ENCODE results near the gene JMJD1C.
"Not testable (repeated sequence)": the region's sequence is repeated elsewhere in the genome, so short reads cannot be mapped to it uniquely, and the experiment has no call there.

JMJD1C gene

DNA sequence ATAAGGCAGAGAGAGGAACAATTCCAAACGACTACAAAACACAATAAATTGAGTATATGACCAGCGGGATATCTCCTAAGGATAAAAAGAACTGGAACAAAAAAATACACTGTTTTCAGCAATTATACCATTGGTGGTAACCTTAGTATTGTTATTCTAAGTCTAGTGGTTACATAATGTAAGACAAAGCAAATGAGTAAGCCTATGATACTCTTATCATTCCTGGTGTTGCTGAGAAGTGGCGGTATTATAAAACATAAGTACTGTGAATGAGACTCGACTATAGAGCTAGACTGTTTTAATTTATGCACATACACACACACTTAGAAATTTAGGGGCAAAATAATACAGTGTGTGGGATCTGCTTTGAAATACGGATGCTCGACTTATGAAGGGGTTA lies 225.0 kb downstream of the JMJD1C start:
- Histone ChIP-seq H3K4me3 (no peak overlapping the region), H3K27ac (no peak overlapping the region)
- TF ChIP-seq, protein P1, sequence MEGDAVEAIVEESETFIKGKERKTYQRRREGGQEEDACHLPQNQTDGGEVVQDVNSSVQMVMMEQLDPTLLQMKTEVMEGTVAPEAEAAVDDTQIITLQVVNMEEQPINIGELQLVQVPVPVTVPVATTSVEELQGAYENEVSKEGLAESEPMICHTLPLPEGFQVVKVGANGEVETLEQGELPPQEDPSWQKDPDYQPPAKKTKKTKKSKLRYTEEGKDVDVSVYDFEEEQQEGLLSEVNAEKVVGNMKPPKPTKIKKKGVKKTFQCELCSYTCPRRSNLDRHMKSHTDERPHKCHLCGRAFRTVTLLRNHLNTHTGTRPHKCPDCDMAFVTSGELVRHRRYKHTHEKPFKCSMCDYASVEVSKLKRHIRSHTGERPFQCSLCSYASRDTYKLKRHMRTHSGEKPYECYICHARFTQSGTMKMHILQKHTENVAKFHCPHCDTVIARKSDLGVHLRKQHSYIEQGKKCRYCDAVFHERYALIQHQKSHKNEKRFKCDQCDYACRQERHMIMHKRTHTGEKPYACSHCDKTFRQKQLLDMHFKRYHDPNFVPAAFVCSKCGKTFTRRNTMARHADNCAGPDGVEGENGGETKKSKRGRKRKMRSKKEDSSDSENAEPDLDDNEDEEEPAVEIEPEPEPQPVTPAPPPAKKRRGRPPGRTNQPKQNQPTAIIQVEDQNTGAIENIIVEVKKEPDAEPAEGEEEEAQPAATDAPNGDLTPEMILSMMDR (IDR thresholded peaks at IDR 0.05): no peak
- DNase-seq (ENCODE audit: low spot score): no peak

DNA sequence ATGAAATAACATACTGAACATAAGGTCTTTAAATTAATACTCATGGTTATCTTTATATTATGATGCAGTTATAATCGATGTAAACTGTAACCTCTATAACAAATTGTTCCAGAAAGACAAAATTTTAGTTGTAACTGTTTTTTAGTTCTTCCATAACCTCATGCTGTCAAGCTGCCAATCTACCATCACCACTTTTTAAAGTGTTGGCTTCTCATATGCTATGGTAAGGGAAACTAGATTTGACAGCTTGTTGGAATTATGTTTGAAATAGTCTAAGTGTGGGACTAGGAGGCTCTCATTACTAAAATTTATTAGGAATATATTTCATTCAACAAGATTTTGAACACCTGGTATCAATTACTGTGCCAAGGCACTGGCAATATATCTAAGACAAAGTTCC lies 227.3 kb downstream of the JMJD1C start:
- H3K27ac ChIP-seq: no peak overlapping the region
- TF ChIP-seq, protein P1 (IDR thresholded peaks at IDR 0.05): no peak
- DNase-seq (ENCODE audit: low spot score): no peak
- H3K4me3 ChIP-seq: no peak overlapping the region

DNA sequence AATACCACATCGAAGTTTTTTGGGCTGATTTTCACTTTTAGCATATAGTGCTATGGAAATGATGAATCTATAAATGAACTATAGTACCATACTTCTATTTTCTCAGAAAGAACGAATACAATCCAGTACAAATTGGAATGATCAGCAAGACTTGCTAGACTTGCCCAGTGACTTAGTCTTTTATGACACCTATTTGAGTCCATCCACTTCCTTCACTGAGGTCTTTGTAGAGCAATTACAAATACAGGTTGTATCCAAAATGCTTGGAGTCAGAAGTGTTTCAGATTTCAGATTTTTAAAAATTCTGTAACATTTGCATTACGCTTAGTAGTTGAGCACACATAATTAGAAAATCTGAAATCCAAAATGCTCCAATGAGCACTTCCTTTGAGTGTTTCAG lies 228.4 kb downstream of the JMJD1C start:
- TF ChIP-seq, protein P1 (IDR thresholded peaks at IDR 0.05): no peak
- no peak overlapping the region for H3K27ac ChIP-seq
- no peak overlapping the region for H3K4me3 ChIP-seq
- DNase-seq (ENCODE audit: low spot score): no peak

DNA sequence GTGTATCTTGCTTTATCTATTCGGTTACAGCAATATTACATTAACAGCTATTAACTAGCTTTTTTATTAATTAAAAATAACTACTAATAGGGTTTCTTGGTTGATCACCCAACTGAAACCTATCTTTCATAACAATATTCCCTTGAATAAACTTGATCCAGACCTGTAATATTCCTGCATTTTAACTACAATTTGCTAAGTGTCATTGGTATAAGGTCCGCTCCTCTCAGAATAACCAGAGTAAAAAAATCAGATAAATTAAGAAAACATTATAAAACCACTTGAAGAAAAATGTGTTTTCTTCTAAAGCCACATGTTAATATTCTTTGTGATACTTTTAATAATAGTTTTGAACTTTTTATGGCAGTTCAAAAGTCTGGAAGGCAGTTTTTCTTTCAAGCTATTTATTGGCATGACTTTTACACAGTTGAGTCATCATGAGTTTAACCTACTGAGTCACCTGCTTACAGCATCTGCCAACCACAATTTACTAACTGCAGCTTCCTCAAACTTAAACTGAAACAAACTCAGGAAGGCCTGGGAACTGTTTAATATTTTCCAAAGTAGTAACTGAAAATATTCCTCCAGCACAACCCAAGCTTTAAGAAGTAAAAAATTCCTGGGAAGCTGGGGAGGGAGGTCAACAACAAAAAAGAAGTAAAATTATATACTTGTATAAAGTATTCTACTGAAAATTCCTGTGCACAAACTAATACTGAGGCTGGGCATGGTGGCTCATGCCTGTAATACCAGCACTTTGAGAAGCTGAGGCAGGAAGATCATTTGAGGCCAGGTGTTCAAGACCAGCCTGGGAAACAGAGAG lies 229.5 kb downstream of the JMJD1C start:
- no peak overlapping the region for H3K4me3 ChIP-seq
- peak overlapping the region; percentile 43 to 55 for H3K27ac ChIP-seq
- no peak for DNase-seq (ENCODE audit: low spot score)
- TF ChIP-seq, protein P1 (IDR thresholded peaks at IDR 0.05): no peak

DNA sequence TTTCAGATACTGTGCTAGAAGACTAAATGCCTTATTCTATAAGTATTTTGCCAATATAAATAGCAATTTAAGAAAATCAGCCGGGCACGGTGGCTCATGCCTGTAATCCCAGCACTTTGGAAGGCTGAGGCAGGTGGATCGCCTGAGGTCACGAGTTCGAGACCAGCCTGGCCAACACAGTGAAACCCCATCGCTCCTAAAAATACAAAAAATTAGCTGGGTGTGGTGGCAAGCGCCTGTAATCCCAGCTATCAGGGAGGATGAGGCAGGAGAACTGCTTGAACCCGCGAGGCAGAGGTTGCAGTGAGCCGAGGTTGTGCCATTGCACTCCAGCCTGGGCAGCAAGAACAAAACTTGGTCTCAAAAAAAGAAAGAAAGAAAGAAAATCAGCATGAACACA lies 230.6 kb downstream of the JMJD1C start:
- H3K4me3 ChIP-seq; H3K27ac ChIP-seq; DNase-seq (ENCODE audit: low spot score): not testable (repeated sequence)

DNA sequence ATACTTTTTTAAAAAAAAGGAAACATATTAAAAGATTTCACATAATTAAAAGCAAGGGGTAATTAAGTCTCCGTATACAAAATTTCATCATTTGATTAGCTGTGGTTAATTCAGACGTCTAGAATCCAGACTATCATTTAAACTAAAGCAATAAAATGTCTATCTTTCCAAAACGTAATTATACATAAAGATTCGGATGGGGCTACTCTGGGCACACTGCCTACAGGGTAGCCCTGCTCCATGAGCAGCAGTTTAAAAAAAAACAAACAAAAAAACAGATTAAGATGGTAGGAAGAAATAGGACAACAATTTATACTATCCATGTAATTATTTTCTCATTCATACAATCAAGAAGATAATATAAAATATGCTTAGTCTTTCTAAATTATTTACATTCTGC lies 236.6 kb downstream of the JMJD1C start:
- TF ChIP-seq, protein P1 (IDR thresholded peaks at IDR 0.05): no peak
- Histone ChIP-seq H3K4me3 (no peak overlapping the region), H3K27ac (no peak overlapping the region)
- DNase-seq (ENCODE audit: low spot score): no peak

DNA sequence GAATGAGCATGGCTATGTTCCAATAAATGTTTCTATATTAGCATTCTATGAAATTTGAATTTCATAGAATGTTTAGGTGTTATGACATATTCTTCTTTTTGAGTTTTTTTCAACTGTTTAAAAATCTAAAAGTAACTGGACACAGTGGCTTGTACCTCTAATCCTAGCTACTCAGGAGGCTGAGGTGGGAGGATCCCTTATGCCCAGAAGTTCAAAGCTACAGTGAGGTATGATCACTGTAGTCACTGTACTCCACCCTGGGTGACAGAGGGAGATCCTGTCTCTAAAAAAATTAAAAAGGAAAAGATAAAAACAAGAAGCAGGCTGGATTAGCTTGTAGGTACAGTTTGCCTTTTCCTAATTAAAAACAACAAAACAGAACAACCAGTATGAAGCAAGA lies 237.5 kb downstream of the JMJD1C start:
- no peak overlapping the region for H3K4me3 ChIP-seq
- H3K27ac ChIP-seq: no peak overlapping the region
- DNase-seq (ENCODE audit: low spot score): no peak
- TF ChIP-seq, protein P1 (IDR thresholded peaks at IDR 0.05): no peak

Measured in coronary artery (tissue), 2 donors.